AG10803 (cell line): ENCODE measurements around the gene NDUFV1.
"Not testable (repeated sequence)": the region's sequence is repeated elsewhere in the genome, so short reads cannot be mapped to it uniquely, and the experiment has no call there.

ENCODE experiments used
- DNase-seq: peaks from one replicate; pipeline ENCODE4 v3.0.0; 2010; ENCODE audit warnings: low read depth
- H3K4me3 ChIP-seq: 2 replicates; pipeline ENCODE4 v1.5.1; 2011; ENCODE audit warnings: mild to moderate bottlenecking, low read length, control low read depth
- TF ChIP-seq, protein P1 (sequence below): conservative IDR thresholded peaks from 2 replicates; pipeline ENCODE4 v1.5.1; 2011; ENCODE audit warnings: mild to moderate bottlenecking, low read length, control low read depth, inconsistent platforms

NDUFV1 gene

DNA sequence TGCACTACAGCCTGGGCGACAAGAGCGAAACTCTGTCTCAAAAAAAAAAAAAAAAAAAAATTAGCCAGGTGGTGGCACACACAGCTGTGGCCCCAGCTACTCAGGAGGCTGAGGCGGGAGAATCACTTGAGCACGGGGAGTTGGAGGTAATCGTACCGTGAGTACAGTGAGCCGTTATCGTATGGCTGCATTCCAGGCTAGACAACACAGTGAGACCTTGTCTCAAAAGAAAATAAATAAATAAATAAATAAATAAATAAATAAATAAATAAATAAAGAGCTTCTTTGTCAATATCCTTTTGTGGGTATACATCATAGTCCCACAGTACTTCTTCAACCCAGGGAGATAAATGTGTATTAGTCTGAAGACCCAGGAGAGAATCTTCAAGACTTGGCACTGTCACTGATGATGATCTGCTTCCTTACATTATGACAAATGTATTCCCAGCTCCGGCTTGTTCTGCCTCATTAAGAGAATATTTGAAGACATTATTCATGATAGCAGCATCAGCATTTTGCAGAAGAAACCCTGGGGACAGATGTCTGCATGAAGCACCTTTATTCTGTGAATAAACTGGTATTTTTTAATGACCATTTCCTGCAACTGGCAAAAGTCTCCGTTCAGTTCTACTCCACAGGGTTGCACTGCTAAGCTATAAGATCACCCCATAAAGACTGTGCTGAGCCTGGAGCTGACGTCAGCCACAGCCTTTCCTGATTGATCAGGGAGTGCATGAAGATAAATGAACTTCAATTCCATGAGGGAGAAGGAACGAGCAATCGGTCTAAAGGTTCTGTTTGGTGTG, 45.4 kb downstream of the NDUFV1 start:
- H3K4me3 ChIP-seq = no peak overlapping the region
- TF ChIP-seq, protein P1, sequence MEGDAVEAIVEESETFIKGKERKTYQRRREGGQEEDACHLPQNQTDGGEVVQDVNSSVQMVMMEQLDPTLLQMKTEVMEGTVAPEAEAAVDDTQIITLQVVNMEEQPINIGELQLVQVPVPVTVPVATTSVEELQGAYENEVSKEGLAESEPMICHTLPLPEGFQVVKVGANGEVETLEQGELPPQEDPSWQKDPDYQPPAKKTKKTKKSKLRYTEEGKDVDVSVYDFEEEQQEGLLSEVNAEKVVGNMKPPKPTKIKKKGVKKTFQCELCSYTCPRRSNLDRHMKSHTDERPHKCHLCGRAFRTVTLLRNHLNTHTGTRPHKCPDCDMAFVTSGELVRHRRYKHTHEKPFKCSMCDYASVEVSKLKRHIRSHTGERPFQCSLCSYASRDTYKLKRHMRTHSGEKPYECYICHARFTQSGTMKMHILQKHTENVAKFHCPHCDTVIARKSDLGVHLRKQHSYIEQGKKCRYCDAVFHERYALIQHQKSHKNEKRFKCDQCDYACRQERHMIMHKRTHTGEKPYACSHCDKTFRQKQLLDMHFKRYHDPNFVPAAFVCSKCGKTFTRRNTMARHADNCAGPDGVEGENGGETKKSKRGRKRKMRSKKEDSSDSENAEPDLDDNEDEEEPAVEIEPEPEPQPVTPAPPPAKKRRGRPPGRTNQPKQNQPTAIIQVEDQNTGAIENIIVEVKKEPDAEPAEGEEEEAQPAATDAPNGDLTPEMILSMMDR = no peak
- no peak for DNase-seq

DNA sequence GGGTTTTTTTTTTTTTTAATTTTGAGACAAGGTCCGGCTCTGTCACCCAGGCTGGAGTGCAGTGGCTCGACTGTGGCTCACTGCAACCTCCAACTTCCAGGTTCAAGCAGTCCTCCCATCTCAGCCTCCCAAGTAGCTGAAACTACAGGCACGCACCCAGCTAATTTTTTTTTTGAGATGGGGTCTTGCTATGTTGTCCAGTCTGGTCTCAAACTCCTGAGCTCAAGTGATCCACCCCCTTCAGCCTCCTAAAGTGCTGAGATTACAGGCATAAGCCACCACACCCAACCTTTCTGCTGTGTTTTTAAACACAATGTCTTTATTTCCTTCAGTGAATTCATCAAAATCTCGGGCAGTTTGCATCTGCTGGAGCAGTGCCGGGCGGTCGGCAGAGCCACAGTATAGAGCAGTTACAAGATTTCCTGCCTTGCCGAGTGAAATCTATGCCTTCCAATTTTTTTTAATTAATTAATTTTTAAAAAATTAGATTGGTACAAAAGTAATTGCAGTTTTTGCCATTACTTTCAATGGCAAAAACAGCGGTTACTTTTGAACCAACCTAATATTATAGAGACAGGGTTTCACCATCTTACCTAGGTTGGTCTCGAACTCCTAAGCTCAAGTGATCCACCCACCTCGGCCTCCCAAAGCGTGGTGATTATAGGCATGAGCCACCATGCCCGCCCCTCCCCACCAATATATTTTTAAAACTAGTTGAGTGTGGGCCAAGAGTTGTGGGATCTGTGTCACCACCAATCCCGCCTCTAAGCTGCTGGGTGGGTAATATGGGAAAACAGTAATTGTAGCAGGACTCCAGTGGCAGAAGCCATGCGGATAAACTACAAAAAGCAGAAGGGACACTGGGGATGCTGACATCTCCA, 46.5 kb downstream of the NDUFV1 start:
- no peak overlapping the region for H3K4me3 ChIP-seq
- TF ChIP-seq, protein P1 = no peak

GRCh38 chr11:67654225-67654624, 47.5 kb downstream of the NDUFV1 start:
- no peak overlapping the region for H3K4me3 ChIP-seq
- TF ChIP-seq, protein P1 = no peak
- no peak for DNase-seq

More for the DNA sequence above, 46.5 kb downstream of the NDUFV1 start:
- no peak for DNase-seq

DNA sequence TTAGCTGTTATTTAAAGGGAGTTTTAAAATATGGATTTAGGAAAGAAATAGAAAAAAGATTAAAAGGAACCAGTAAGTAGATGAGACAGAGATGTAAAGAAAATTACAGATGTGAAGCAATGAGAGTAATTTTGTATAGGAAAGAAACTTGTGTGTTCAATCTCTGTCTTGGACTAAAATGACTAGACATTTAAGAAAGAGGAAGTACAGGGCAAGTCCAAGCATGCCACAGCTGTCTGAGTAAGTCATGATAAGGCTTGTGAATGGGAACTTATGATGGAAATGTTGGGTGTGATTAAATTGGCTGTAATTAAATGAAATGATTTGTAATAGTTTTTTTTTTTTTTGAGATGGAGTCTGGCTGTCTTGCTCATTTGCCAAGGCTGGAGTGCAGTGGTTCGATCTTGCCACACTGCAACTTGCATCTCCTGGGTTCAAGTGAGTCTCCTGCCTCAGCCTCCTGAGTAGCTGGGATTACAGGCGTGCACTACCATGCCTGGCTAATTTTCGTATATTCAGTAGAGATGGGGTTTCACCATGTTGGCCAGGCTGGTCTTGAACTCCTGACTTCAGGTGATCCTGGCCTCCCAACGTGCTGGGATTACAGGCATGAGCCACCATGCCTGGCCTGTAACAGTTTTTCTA, 49.7 kb downstream of the NDUFV1 start:
- no peak overlapping the region for H3K4me3 ChIP-seq
- TF ChIP-seq, protein P1 = no peak
- peak; percentile 15 for DNase-seq

DNA sequence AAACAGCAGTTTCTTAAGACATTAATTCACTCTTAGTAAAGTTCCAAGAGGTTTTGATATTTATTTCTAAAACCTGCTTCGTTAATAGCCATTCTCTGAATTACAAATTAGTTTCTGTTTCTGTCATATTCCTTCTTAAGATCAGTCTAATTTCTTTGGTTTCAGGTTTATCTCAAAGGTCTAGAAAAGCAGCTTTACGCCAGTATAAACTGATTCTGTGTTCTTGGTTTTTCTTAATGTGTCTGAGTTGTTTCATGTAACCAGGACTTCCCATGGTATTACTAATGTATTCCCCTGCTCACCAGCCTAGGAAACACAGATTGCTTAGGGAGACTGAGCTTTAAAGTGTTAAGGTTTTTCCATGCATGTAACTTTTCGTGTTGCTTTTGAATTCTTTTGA, 50.6 kb downstream of the NDUFV1 start:
- no peak for DNase-seq
- no peak overlapping the region for H3K4me3 ChIP-seq
- TF ChIP-seq, protein P1 = no peak

DNA sequence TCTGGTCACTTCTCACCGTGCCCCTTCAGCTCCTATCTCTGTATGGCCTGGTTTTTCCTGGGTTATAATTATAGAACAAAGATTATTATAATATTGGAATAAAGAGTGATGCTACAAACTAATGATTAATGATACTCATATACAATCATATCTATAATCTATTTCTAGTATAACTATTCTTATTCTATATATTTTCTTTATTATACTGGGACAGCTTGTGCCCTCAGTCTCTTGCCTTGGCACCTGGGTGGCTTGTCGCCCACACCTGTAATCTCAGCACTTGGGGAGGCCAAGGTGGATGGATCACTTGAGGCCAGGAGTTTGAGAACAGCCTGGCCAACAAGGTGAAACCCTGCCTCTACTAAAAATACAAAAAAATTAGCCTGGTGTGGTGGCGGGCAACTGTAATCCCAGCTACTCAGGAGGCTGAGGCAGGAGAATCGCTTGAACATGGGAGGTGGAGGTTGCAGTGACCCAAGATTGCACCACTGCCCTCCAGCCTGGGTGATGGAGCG, 53.0 kb downstream of the NDUFV1 start:
- not testable (repeated sequence) for DNase-seq, H3K4me3 ChIP-seq

DNA sequence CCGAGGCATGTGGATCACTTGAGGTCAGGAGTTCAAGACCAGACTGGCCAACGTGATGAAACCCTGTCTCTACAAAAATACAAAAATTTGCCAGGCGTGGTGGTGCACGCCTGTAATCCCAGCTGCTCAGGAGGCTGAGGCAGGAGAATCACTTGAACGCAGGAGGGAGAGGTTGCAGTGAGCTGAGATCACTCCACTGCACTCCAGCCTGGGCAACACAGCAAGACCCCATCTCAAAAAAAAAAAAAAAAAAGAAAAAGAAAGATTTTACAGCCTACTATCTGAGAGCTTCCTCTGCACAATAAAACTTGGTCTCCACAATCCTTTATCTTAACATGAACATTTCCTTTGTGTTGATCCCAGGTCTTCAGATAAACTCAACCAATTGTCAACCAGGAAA, 54.0 kb downstream of the NDUFV1 start:
- not testable (repeated sequence) for DNase-seq, H3K4me3 ChIP-seq
